Skin of body (tissue), 2 donors: Measurements from ENCODE around the gene HDAC4. TPM values are rescaled to one million over a fixed set of nuclear protein-coding genes. Genes with fewer than 3 reads are reported as not detected.

ENCODE experiments used
- DNase-seq: peaks from one replicate; lab custom pipeline; 2025; lab: John Stamatoyannopoulos, UW
- total RNA-seq: library from RNA; depleted of rRNA; stranded (reverse); fragments of >200 nt; gene quantifications from one replicate; pipeline ENCODE4 v1.2.3, GENCODE V29; 2014

HDAC4 gene
- total RNA-seq, 1 donor from 2014 or later: 22.8 TPM

GRCh38 chr2:239194731-239195317 is 206.0 kb downstream of the HDAC4 start:
- no peak for DNase-seq

GRCh38 chr2:239193925-239194677 is 206.7 kb downstream of the HDAC4 start:
- no peak for DNase-seq

GRCh38 chr2:239193401-239193811 is 207.4 kb downstream of the HDAC4 start:
- no peak for DNase-seq

- no peak for DNase-seq
Observed at GRCh38 chr2:239192975-239193374, 207.8 kb downstream of the HDAC4 start.

GRCh38 chr2:239192456-239192855 is 208.4 kb downstream of the HDAC4 start:
- DNase-seq: no peak

GRCh38 chr2:239190921-239191885 is 209.6 kb downstream of the HDAC4 start:
- no peak for DNase-seq

GRCh38 chr2:239190361-239190760 is 210.5 kb downstream of the HDAC4 start:
- DNase-seq: no peak

GRCh38 chr2:239189711-239190131 is 211.1 kb downstream of the HDAC4 start:
- no peak for DNase-seq

- no peak for DNase-seq
Observed at GRCh38 chr2:239188536-239188935, 212.3 kb downstream of the HDAC4 start.

GRCh38 chr2:239187464-239188253 is 213.2 kb downstream of the HDAC4 start:
- DNase-seq: no peak

GRCh38 chr2:239186516-239187357 is 214.1 kb downstream of the HDAC4 start:
- DNase-seq: no peak

GRCh38 chr2:239184968-239185903 is 215.6 kb downstream of the HDAC4 start:
- DNase-seq: no peak

GRCh38 chr2:239184179-239184578 is 216.6 kb downstream of the HDAC4 start:
- DNase-seq: no peak

- no peak for DNase-seq
Observed at GRCh38 chr2:239182981-239183791, 217.6 kb downstream of the HDAC4 start.

- DNase-seq: no peak
Observed at GRCh38 chr2:239181903-239182581, 218.8 kb downstream of the HDAC4 start.

- DNase-seq: no peak
Observed at GRCh38 chr2:239181074-239181902, 219.5 kb downstream of the HDAC4 start.
